HEK293 (cell line): ENCODE data around the gene R3HDM1.
"Not testable (repeated sequence)": the region's sequence is repeated elsewhere in the genome, so short reads cannot be mapped to it uniquely, and the experiment has no call there.

Experiments used
- CTCF ChIA-PET: fragments of 350-600 bp; formaldehyde crosslinking; extraction: SDS; loops from one replicate; lab custom pipeline; 2021; ENCODE audit warnings: antibody characterized with exemption; lab: Yijun Ruan, JAX
- POLR2A ChIA-PET: fragments of 300-600 bp; formaldehyde crosslinking; extraction: SDS; loops from one replicate; lab custom pipeline; 2020; ENCODE audit warnings: antibody characterized with exemption, inconsistent platforms; lab: Yijun Ruan, JAX
- H3K27ac ChIP-seq: fragments of 200-500 bp; sonication (Bioruptor generic); 2 replicates; pipeline ENCODE4 v1.5.1; 2014; ENCODE audit warnings: low read depth, low read length, control low read depth, inconsistent platforms; ENCODE audit errors: extremely low read depth
- H3K36me3 ChIP-seq, 2 experiments: fragments of 200-500 bp in 1 of 2; sonication (Bioruptor generic) in 1 of 2; 1 replicate in 1 of 2; 2 replicates in 1 of 2; pipeline ENCODE4 v1.5.1; 2014 to 2017; ENCODE audit warnings: inconsistent platforms in 2 of 2, low read length in 2 of 2; ENCODE audit not compliant: control insufficient read depth in 2 of 2, insufficient read depth in 1 of 2
- H3K4me1 ChIP-seq: fragments of 200-500 bp; sonication (Bioruptor generic); 2 replicates; pipeline ENCODE4 v1.5.1; 2014; ENCODE audit warnings: mild to moderate bottlenecking, low read length, inconsistent platforms; ENCODE audit not compliant: control insufficient read depth, insufficient read depth
- H3K4me3 ChIP-seq: 2 replicates; pipeline ENCODE4 v1.5.1; 2011; ENCODE audit warnings: low read depth, mild to moderate bottlenecking, control low read depth, low read length, moderate library complexity
- H3K9me3 ChIP-seq: fragments of 200-500 bp; sonication (Bioruptor generic); 2 replicates; pipeline ENCODE4 v1.5.1; 2014; ENCODE audit warnings: low read depth, low read length, inconsistent platforms; ENCODE audit not compliant: control insufficient read depth, insufficient read depth
- AEBP2 ChIP-seq: fragments of 450-650 bp; formaldehyde crosslinking; IDR thresholded peaks from 2 replicates; pipeline ENCODE4 v1.5.1; 2016; ENCODE audit warnings: missing biosample characterization, missing genetic modification characterization, borderline replicate concordance
- HOXA7 ChIP-seq: sonication (generic); formaldehyde crosslinking; IDR thresholded peaks from 2 replicates; pipeline ENCODE4 v1.8.1; 2022; ENCODE audit warnings: missing genetic modification reagents, borderline replicate concordance
- SP7 ChIP-seq: fragments of 450-650 bp; formaldehyde crosslinking; IDR thresholded peaks from 2 replicates; pipeline ENCODE4 v1.5.1; 2016; ENCODE audit warnings: missing biosample characterization, missing genetic modification characterization
- ZNF132 ChIP-seq: fragments of 450-650 bp; formaldehyde crosslinking; IDR thresholded peaks from 2 replicates; pipeline ENCODE4 v1.5.1; 2017; ENCODE audit warnings: missing biosample characterization, missing genetic modification characterization, borderline replicate concordance
- ZNF148 ChIP-seq: fragments of 450-650 bp; formaldehyde crosslinking; IDR thresholded peaks from 2 replicates; pipeline ENCODE4 v1.5.0; 2017; ENCODE audit warnings: missing biosample characterization, missing genetic modification characterization, borderline replicate concordance
- ZNF239 ChIP-seq: fragments of 450-650 bp; formaldehyde crosslinking; IDR thresholded peaks from 2 replicates; pipeline ENCODE4 v1.5.1; 2016; ENCODE audit warnings: missing biosample characterization, missing genetic modification characterization
- ZNF292 ChIP-seq: fragments of 450-650 bp; formaldehyde crosslinking; IDR thresholded peaks from 2 replicates; pipeline ENCODE4 v1.5.1; 2016; ENCODE audit warnings: low read depth, missing biosample characterization, missing genetic modification characterization, borderline replicate concordance
- ZNF302 ChIP-seq: fragments of 450-650 bp; formaldehyde crosslinking; IDR thresholded peaks from 2 replicates; pipeline ENCODE4 v1.5.1; 2016; ENCODE audit warnings: missing biosample characterization, missing genetic modification characterization, low read depth
- ZNF48 ChIP-seq: fragments of 450-650 bp; formaldehyde crosslinking; IDR thresholded peaks from 2 replicates; pipeline ENCODE4 v1.5.1; 2016; ENCODE audit warnings: missing biosample characterization, missing genetic modification characterization
- ZNF530 ChIP-seq: fragments of 450-650 bp; formaldehyde crosslinking; IDR thresholded peaks from 2 replicates; pipeline ENCODE4 v1.5.1; 2016; ENCODE audit warnings: low read depth, missing biosample characterization, missing genetic modification characterization
- ZNF639 ChIP-seq: fragments of 450-650 bp; formaldehyde crosslinking; IDR thresholded peaks from 2 replicates; pipeline ENCODE4 v1.5.1; 2016; ENCODE audit warnings: missing biosample characterization, missing genetic modification characterization
- ZNF785 ChIP-seq: fragments of 450-650 bp; formaldehyde crosslinking; IDR thresholded peaks from 2 replicates; pipeline ENCODE4 v1.5.1; 2016; ENCODE audit warnings: missing biosample characterization, missing genetic modification characterization
- ZSCAN18 ChIP-seq: fragments of 450-650 bp; formaldehyde crosslinking; IDR thresholded peaks from 2 replicates; pipeline ENCODE4 v1.5.1; 2016; ENCODE audit warnings: missing biosample characterization, missing genetic modification characterization
- TF ChIP-seq, protein P1 (sequence below): fragments of 450-650 bp; formaldehyde crosslinking; IDR thresholded peaks from 2 replicates; pipeline ENCODE4 v1.5.1; 2016; ENCODE audit warnings: missing biosample characterization, missing genetic modification characterization
- TF ChIP-seq, protein P2 (sequence below): fragments of 450-650 bp; formaldehyde crosslinking; IDR thresholded peaks from 2 replicates; pipeline ENCODE4 v1.5.1; 2016; ENCODE audit warnings: missing biosample characterization, missing genetic modification characterization, borderline replicate concordance

R3HDM1 gene

GRCh38 chr2:135629520-135629919 lies 98.2 kb downstream of the R3HDM1 start:
- ChIA-PET POLR2A (no interaction called here), CTCF (no interaction called here)
- H3K27ac ChIP-seq, result no peak overlapping the region
- H3K4me3 ChIP-seq, result no peak overlapping the region
- H3K4me1 ChIP-seq, result no peaks in the 10 kb centered on the region
- TF ChIP-seq ZNF302 (tag by site-specific recombination) (no peak), ZNF639 (no peak), ZNF530 (no peak), ZNF48 (tag by site-specific recombination) (no peak)
- no peaks in the 10 kb centered on the region for H3K9me3 ChIP-seq
- peaks cover 8 to 9% of the 10 kb centered on the region in 2 experiments; a peak in 2 of 3 replicates for H3K36me3 ChIP-seq

GRCh38 chr2:135630034-135630433 lies 98.8 kb downstream of the R3HDM1 start:
- POLR2A ChIA-PET, H3K9me3 ChIP-seq, CTCF ChIA-PET, H3K27ac ChIP-seq, H3K4me1 ChIP-seq, H3K4me3 ChIP-seq: not testable (repeated sequence)
- peaks cover 8 to 12% of the 10 kb centered on the region in 2 experiments; a peak in 2 of 3 replicates for H3K36me3 ChIP-seq

DNA sequence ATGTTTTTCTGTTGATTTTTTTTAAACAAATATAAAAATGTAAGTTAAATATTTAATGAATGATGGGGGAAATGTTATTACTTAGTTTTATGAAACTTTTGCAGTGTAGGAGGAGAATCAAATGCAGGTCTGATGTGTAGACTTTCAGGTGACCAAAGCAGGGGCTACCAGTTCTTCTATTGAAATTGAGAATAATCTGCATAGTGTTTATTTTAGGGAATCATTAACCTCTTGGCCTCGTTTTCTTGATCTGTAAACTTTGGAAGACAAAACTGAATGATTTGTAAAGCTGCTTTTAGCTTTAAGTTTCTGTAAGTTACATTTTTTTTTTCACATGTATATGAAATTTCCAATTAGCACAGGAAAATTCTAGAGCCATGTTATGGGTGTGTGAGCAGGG lies 99.2 kb downstream of the R3HDM1 start:
- POLR2A ChIA-PET, result no interaction called here
- Histone ChIP-seq H3K4me1 (no peaks in the 10 kb centered on the region), H3K27ac (no peak overlapping the region), H3K4me3 (no peak overlapping the region), H3K9me3 (no peaks in the 10 kb centered on the region), H3K36me3 (peaks cover 8 to 16% of the 10 kb centered on the region in 2 experiments; a peak in 2 of 3 replicates)
- CTCF ChIA-PET, result no interaction called here
- TF ChIP-seq HOXA7 (CRISPR knock-in tag) (no peak), ZNF239 (tag by site-specific recombination) (no peak), ZNF292 (tag by site-specific recombination) (no peak), AEBP2 (tag by site-specific recombination) (no peak), ZSCAN18 (tag by site-specific recombination) (no peak), SP7 (no peak), ZNF148 (tag by site-specific recombination) (no peak), ZNF785 (tag by site-specific recombination) (no peak), ZNF132 (no peak)
- TF ChIP-seq, protein P1, sequence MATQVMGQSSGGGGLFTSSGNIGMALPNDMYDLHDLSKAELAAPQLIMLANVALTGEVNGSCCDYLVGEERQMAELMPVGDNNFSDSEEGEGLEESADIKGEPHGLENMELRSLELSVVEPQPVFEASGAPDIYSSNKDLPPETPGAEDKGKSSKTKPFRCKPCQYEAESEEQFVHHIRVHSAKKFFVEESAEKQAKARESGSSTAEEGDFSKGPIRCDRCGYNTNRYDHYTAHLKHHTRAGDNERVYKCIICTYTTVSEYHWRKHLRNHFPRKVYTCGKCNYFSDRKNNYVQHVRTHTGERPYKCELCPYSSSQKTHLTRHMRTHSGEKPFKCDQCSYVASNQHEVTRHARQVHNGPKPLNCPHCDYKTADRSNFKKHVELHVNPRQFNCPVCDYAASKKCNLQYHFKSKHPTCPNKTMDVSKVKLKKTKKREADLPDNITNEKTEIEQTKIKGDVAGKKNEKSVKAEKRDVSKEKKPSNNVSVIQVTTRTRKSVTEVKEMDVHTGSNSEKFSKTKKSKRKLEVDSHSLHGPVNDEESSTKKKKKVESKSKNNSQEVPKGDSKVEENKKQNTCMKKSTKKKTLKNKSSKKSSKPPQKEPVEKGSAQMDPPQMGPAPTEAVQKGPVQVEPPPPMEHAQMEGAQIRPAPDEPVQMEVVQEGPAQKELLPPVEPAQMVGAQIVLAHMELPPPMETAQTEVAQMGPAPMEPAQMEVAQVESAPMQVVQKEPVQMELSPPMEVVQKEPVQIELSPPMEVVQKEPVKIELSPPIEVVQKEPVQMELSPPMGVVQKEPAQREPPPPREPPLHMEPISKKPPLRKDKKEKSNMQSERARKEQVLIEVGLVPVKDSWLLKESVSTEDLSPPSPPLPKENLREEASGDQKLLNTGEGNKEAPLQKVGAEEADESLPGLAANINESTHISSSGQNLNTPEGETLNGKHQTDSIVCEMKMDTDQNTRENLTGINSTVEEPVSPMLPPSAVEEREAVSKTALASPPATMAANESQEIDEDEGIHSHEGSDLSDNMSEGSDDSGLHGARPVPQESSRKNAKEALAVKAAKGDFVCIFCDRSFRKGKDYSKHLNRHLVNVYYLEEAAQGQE (tag by site-specific recombination), result no peak
- TF ChIP-seq, protein P2, sequence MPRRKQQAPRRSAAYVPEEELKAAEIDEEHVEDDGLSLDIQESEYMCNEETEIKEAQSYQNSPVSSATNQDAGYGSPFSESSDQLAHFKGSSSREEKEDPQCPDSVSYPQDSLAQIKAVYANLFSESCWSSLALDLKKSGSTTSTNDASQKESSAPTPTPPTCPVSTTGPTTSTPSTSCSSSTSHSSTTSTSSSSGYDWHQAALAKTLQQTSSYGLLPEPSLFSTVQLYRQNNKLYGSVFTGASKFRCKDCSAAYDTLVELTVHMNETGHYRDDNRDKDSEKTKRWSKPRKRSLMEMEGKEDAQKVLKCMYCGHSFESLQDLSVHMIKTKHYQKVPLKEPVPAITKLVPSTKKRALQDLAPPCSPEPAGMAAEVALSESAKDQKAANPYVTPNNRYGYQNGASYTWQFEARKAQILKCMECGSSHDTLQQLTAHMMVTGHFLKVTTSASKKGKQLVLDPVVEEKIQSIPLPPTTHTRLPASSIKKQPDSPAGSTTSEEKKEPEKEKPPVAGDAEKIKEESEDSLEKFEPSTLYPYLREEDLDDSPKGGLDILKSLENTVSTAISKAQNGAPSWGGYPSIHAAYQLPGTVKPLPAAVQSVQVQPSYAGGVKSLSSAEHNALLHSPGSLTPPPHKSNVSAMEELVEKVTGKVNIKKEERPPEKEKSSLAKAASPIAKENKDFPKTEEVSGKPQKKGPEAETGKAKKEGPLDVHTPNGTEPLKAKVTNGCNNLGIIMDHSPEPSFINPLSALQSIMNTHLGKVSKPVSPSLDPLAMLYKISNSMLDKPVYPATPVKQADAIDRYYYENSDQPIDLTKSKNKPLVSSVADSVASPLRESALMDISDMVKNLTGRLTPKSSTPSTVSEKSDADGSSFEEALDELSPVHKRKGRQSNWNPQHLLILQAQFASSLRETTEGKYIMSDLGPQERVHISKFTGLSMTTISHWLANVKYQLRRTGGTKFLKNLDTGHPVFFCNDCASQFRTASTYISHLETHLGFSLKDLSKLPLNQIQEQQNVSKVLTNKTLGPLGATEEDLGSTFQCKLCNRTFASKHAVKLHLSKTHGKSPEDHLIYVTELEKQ (tag by site-specific recombination), result no peak
